Colonic mucosa (tissue), 4 donors: ENCODE results near the gene VIL1. TPM values are rescaled to one million over a fixed set of nuclear protein-coding genes. Genes with fewer than 3 reads are reported as not detected.
A peak's percentile ranks its signal among the peaks of the same experiment; 100 is the strongest.

ENCODE experiments used
- DNase-seq: peaks from one replicate; pipeline ENCODE4 v3.0.0-alpha.2; 2020
- H3K27ac ChIP-seq: fragments of 200-600 bp; one replicate; pipeline ENCODE4 v1.8.0; 2021
- H3K27me3 ChIP-seq: fragments of 200-600 bp; one replicate; pipeline ENCODE4 v1.8.0; 2021
- H3K36me3 ChIP-seq: fragments of 200-600 bp; one replicate; pipeline ENCODE4 v1.8.0; 2021
- H3K4me1 ChIP-seq: fragments of 200-600 bp; one replicate; pipeline ENCODE4 v1.8.0; 2021; ENCODE audit warnings: mild to moderate bottlenecking
- H3K4me3 ChIP-seq: fragments of 200-600 bp; one replicate; pipeline ENCODE4 v1.8.0; 2021
- H3K9ac ChIP-seq, 2 donors: one replicate each; pipeline ENCODE4 v1.7.0; 2013; ENCODE audit warnings: control low read depth in 2 of 2, low read depth in 2 of 2, low read length in 2 of 2
- H3K9me3 ChIP-seq: fragments of 200-600 bp; one replicate; pipeline ENCODE4 v1.8.0; 2021
- CTCF ChIP-seq: fragments of 200-600 bp; IDR thresholded peaks from one replicate; pipeline ENCODE4 v1.8.0; 2022; ENCODE audit warnings: antibody characterized with exemption, mild to moderate bottlenecking
- intact Hi-C: fragments of 100-400 bp; cut with DNase I; formaldehyde crosslinking; loops from one replicate; pipeline ENCODE4 v1.14.1; 2022
- total RNA-seq, 2 donors: library from RNA; stranded (reverse); fragmentation: NEBNext Ultra II Directional in 1 of 2; extraction: Animal tissue kit (Norgen Biotek cat#: 25700) in 1 of 2; gene quantifications; one replicate each; pipeline ENCODE4 v1.2.1, GENCODE V29; 2021
- donor health status: healthy.
- donor health status: DM: no; HTN: no; CAD: no.
- donor health status: DM: no; HTN: no; CAD: no.

Gene VIL1
- total RNA-seq, 2 donors from 2014 or later: 545 to 634 TPM

GRCh38 chr2:218398437-218399390 lies 20.2 kb upstream of the VIL1 start:
- peaks cover 13% of the 10 kb centered on the region for H3K4me1 ChIP-seq
- intact Hi-C loops: no loop called here

DNA sequence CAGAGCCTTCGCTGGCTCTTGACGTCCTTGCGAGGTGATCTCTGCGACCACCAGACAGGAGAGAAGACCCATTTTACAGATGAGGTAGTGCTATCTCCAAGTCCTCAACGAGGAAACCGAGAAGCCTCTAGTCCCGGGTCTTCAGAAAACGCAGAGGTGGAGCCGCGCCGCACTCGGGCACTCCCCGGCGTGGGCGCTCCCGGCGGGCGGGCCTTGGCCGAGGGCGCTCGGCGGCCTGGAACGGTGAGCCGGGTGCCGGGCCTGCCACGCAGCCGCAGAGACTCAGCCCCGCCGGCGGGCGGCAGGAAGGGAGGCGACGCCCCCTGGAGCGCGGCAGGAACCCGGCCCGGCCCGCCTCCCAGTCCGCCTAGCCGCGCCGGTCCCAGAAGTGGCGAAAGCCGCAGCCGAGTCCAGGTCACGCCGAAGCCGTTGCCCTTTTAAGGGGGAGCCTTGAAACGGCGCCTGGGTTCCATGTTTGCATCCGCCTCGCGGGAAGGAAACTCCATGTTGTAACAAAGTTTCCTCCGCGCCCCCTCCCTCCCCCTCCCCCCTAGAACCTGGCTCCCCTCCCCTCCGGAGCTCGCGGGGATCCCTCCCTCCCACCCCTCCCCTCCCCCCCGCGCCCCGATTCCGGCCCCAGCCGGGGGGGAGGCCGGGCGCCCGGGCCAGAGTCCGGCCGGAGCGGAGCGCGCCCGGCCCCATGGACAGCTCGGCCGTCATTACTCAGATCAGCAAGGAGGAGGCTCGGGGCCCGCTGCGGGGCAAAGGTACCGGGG lies 19.3 kb upstream of the VIL1 start, which contains the start of gene CTDSP1:
TSS of gene CTDSP1 (plus strand) at position 478 of the 776 bp plus-strand sequence. CDS start at position 701, 223 bp downstream.
- Histone ChIP-seq H3K4me1 (peaks cover 13% of the 10 kb centered on the region), H3K9me3 (no peaks in the 10 kb centered on the region), H3K9ac (peak within 1 kb of the TSS; percentile 91 to 96), H3K27me3 (no peaks in the 10 kb centered on the region), H3K36me3 (peaks cover 4% of the 10 kb centered on the region), H3K27ac (peak within 1 kb of the TSS; percentile 100), H3K4me3 (peak within 1 kb of the TSS; percentile 97)
- no peak for TF ChIP-seq CTCF
- intact Hi-C loops: loop anchor here (10.0 kb wide), 1 partner anchor 245 kb away; no protein-coding TSS in a partner anchor
- peak; percentile 98 for DNase-seq

More at GRCh38 chr2:218398437-218399390, 20.2 kb upstream of the VIL1 start:
- peak overlapping the region; percentile 97 for H3K4me3 ChIP-seq
- peak; percentile 85 for DNase-seq
- H3K36me3 ChIP-seq: peaks cover 4% of the 10 kb centered on the region
- H3K27me3 ChIP-seq: no peaks in the 10 kb centered on the region
- peak overlapping the region; percentile 88 to 96 for H3K9ac ChIP-seq
- no peak for TF ChIP-seq CTCF
- no peaks in the 10 kb centered on the region for H3K9me3 ChIP-seq
- peak overlapping the region; percentile 100 for H3K27ac ChIP-seq

- peak overlapping the region; percentile 84 to 91 for H3K9ac ChIP-seq
- H3K4me3 ChIP-seq: peak overlapping the region; percentile 97
- intact Hi-C loops: loop anchor here (10.0 kb wide), 1 partner anchor 244 kb away; no protein-coding TSS in a partner anchor
- peak; percentile 57 for DNase-seq
- no peaks in the 10 kb centered on the region for H3K9me3 ChIP-seq
- H3K4me1 ChIP-seq: peaks cover 14% of the 10 kb centered on the region
- H3K27me3 ChIP-seq: no peaks in the 10 kb centered on the region
- no peak for TF ChIP-seq CTCF
- H3K27ac ChIP-seq: peak overlapping the region; percentile 100
- H3K36me3 ChIP-seq: peaks cover 4% of the 10 kb centered on the region
These were observed 18.6 kb upstream of the VIL1 start for GRCh38 chr2:218400167-218400929.

- peak; percentile 74 for DNase-seq
- no peak for TF ChIP-seq CTCF
- Histone ChIP-seq H3K4me3 (peak overlapping the region; percentile 97), H3K27me3 (no peaks in the 10 kb centered on the region), H3K4me1 (peaks cover 17% of the 10 kb centered on the region), H3K36me3 (peaks cover 4% of the 10 kb centered on the region), H3K9me3 (no peaks in the 10 kb centered on the region), H3K27ac (peak overlapping the region; percentile 100), H3K9ac (peak overlapping the region; percentile 84 to 91)
- intact Hi-C loops: loop anchor here (10.0 kb wide), 1 partner anchor 244 kb away; no protein-coding TSS in a partner anchor
These were observed 17.7 kb upstream of the VIL1 start for GRCh38 chr2:218400930-218401881.
